HG02798 (cell line): ENCODE data around the gene ALKAL2.
A peak's percentile ranks its signal among the peaks of the same experiment; 100 is the strongest.
"Not testable (repeated sequence)": the region's sequence is repeated elsewhere in the genome, so short reads cannot be mapped to it uniquely, and the experiment has no call there.

Source experiments
- ATAC-seq: cut with Tn5 transposase; IDR thresholded peaks from one replicate; pipeline ENCODE4 v1.9.1; 2021; ENCODE audit warnings: mild to moderate bottlenecking; ENCODE audit not compliant: unreplicated experiment, poor library complexity

Gene ALKAL2, protein sequence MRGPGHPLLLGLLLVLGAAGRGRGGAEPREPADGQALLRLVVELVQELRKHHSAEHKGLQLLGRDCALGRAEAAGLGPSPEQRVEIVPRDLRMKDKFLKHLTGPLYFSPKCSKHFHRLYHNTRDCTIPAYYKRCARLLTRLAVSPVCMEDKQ

GRCh38 chr2:287911-288757, at the start of gene ALKAL2:
Gene ALKAL2, minus strand, starts transcription at chr2:288091. Its CDS starts 256 bp downstream, at chr2:287835.
- ATAC-seq, result no peak

DNA sequence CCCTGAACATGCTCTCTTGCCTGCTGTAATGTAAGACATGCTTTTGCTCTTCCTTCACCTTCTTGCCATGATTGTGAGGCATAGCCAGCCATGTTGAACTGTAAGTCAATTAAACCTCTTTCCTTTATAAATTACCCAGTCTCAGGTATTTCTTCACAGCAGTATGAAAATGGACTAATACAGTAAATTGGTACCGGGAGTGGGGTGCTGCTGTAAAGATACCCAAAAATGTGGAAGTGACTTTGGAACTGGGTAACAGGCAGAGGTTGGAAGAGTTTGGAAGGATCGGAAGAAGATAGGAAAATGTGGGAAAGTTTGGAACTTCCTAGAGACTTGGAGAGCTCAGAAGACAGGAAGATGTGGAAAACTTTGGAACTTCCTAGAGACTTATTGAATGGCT, 49.1 kb upstream of the ALKAL2 start:
- not testable (repeated sequence) for ATAC-seq

- ATAC-seq, result no peak
Observed at GRCh38 chr2:336360-336759, 48.5 kb upstream of the ALKAL2 start.

DNA sequence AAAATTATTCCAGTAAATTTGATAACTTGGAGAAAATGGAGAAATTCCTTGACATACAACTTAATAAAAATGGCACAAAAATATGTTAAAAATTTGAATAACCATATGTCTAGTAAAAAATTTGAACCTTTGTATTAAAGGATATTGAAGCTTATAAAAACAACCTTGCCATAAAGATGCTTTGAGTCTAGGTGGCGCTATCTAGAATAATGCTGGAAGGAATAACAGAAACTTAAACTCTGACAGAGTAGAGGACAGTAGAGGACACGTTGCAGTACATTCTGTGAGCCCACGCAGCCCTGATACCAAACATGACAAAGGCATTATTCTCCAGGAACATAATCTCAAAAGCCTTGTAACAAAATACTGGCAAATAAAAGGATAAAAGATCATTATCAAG, 44.7 kb upstream of the ALKAL2 start:
- ATAC-seq, result no peak

DNA sequence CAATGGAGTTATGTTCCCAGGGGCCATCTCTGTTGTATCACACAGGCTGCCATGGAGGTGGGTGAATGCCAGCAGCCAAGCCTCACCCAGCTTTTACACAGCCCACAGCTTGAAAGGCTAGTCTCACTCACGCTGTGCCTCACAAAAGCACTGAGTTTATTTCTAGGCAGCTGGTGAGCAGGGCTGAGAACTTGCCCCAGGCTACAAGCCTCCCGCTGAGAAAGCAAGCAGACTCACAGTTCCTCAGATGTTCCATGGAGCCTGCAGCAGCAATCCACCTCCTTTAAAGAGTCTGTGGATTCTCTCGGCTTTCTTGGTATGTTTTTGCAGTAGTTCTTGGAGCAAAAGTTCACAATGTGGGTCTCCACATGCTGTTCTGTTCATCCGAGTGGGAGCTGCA, 40.9 kb upstream of the ALKAL2 start:
- ATAC-seq, result no peak

GRCh38 chr2:323035-323434, 35.1 kb upstream of the ALKAL2 start:
- no peak for ATAC-seq

DNA sequence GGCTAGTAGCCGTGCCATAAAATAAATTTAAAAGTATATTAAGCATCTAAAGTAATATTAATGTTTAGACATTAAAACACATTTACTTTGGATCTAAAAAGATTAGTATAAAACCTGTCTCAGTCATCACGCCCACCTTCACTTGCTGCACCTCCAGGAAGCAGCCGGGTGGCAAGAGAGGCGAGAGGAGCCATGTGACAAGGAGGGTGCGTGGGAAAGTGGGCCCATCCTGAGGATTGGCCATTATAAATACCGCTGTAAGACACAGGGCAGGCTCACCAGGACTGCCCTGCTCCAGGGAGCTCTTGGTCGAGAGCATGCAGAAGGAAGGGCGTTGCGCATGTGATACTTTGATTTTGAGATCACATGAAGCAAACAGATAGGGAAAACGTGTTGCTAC, 34.4 kb upstream of the ALKAL2 start:
- ATAC-seq, result no peak

GRCh38 chr2:320561-320960, 32.7 kb upstream of the ALKAL2 start:
- no peak for ATAC-seq

GRCh38 chr2:319059-319600, 31.2 kb upstream of the ALKAL2 start:
- no peak for ATAC-seq

DNA sequence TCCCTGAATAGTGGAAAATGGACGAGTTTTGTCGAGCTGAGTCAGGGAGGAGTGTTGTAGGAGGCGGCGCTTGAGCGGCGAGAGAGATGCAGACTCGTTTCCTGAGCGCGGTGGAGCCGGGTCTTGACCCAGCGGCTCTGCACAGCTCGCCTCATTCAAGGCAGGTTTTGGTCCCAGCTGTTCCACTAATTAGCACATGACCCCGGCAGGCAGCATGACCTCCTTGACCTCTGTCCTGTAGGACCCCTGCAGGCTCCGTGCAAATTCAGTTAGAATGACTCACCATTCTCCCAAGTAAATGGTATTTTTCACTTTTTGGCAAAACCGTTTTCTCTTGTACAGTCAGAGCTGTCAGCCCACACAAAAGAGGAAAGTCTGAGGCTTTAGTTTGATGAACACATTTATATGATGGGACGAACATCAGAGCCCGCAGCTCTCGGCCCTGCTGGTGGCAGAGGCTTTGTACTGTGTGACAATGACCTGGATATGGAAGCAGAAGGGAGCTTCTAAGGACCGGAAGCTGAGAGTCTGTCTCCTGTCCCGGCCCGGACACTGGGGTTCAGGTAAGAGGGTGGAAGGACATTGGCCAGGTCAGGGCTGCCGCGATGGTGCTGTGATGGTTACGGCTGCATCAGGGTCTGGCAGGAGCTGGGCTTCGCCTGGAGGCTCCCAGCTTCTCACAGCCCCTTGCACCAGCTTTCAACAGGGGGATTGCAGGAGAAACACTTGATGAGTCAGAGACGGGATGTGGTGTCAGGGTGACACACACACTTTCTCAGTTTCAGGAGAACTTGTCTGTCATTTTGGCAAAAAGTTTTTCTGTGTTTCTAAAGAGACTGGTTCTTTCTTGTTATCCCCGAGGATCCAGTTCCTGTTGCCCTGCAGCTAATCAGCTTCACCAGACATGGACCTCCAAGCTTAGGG, 29.9 kb upstream of the ALKAL2 start:
- peak; percentile 46 for ATAC-seq

GRCh38 chr2:316381-316780, 28.5 kb upstream of the ALKAL2 start:
- no peak for ATAC-seq

DNA sequence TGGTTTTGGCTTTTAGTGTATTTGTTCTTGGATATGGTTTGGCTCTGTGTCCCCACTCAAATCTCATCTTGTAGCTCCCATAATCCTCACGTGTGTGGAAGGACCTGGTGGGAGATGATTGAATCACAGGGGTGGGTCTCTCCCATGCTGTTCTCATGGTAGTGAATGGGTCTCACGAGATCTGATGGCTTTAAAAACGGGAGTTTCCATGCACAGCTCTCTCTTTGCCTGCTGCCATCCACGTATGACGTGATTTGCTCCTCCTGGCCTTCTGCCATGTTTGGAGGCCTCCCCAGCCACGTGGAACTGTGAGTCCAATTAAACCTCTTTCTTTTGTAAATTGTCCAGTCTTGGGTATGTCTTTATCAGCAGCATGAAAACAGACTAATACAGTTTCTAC, 28.0 kb upstream of the ALKAL2 start:
- ATAC-seq, result not testable (repeated sequence)

GRCh38 chr2:314561-315336, 26.9 kb upstream of the ALKAL2 start:
- no peak for ATAC-seq

- no peak for ATAC-seq
Observed at GRCh38 chr2:313991-314390, 26.1 kb upstream of the ALKAL2 start.

GRCh38 chr2:310994-311393, 23.1 kb upstream of the ALKAL2 start:
- no peak for ATAC-seq

- ATAC-seq, result no peak
Observed at GRCh38 chr2:309954-310510, 22.1 kb upstream of the ALKAL2 start.

DNA sequence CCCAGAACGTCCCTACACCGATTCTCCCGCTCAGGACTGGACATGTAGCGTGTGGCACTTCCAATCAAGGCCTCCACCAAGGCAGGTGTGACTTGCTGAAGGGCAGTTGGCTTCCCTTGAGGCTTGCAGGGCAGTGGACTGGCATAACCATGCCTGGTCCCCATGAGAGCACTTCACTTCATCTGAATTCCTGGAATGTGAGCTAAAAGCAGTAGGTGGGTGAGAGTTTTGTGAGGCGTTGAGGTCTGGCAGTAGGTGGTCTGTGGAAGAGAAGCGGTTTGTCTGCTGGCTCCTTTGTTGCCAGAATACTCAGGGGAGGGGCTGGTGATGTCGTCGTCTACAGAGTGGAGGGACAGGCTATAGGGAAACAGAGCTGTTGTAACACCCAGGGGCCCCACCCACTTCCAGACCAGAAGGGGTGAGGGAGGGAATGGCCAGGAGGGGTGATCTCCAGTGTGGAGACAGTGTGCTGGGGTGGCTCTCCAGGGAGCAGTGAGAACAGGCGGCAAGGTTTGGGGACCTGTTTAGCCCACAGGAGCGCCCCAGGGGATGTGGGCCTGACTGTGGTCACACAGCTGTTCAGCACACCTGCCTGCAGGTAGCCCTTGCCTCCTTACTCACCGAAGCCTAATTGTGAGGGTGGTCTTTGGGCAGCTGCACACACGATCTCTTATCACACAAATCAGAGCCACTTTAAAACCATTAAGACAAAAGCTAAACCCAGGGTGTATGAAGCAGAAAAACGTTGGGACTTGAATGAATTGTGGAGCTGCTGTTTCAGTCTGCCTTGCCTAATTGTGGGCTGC, 21.5 kb upstream of the ALKAL2 start:
- no peak for ATAC-seq

DNA sequence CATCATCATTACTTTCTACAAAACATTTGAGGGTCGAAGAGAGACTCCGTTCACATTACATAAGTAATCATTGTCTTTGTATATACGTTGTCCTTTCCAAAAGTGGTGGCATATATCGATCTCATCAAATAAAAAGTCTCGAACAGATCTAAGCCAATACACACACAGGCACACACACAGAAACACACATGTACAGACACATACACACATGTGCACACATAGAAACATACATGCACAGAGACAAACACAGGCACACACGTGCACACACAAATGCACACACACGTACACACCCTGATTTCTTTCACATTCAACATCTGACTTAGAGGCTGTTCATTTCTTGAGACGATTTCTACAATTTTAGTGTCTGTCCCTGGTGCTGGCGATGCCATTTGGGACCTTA, 17.5 kb upstream of the ALKAL2 start:
- ATAC-seq, result no peak

DNA sequence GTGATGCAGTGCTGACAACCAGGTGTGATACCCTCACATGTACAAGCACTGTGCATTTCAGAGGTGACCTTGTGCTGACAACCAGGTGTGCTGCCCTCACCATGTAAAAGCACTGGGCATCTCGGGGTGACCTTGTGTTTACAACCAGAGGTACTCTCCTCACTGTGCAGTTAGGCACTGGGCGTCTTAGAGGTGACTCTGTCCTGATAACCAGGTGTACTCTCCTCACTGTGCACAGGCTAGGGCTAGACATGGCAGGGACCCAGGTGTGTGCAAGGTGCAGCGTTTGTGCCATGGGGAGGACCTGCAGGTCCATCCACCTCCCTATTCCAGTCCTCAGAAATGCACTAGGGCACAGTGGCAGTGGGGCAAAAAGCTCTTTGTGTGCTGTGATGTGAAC, 8.5 kb upstream of the ALKAL2 start:
- ATAC-seq, result no peak
